Measurements from ENCODE around the gene MIAT.

- no peak for TF ChIP-seq CTCF (IDR thresholded peaks at IDR 0.05)
- TF ChIP-seq POLR2AphosphoS5 (IDR thresholded peaks at IDR 0.05): no peak
Observed at GRCh38 chr22:26610996-26611395, 46.4 kb upstream of the MIAT start.

Measured in gastroesophageal sphincter (tissue), 3 donors.